ENCODE data around the gene UBD. TPM values are rescaled to one million over a fixed set of nuclear protein-coding genes. Genes with fewer than 3 reads are reported as not detected.

The UBD gene
- not detected for total RNA-seq

DNA sequence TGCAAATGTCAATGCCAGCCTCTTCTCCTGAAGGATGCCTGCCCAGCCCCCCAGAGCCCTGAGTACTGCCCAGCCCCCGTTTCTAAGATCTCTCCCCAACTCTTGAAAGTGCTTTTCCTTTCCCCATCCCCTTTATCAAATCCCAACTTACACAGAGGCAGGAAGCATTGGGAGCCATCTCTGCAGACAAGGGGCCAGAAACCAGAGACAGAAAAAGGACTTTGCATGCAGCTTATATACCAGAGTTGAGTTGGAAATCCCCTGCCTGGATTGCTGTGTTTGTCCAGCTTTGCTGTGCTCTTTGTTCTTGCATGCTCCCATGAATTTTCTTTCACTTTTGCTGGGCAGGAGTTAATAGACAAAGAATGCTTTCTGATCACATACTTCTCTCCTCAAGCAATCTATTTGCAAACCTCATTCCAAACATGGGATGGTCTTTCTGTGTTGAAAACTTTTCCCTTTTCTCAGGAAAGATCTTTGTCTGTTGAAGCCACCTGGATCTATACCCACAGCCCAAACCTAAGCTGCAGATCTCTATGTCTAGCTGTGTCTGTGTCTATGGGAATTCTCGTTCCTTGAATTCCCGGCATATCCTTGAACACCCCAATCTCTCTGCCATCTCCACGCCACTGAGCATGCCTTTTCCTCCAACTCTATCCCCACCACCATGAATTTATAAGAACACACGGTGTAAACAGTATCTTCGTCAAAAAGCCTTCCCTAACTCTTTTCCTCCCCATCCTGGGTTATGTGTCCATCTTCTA is at the start of gene UBD:
Gene UBD, minus strand, starts transcription at position 209 of the 764 bp plus-strand sequence. Its CDS starts 31 bp downstream, at position 178.
- Histone ChIP-seq H3K27ac (no peak within 1 kb of the TSS), H3K4me3 (no peak within 1 kb of the TSS), H3K4me1 (no peaks in the 10 kb centered on the region), H3K9me3 (no peaks in the 10 kb centered on the region), H3K36me3 (no peaks in the 10 kb centered on the region), H3K27me3 (no peaks in the 10 kb centered on the region)
- no peak for DNase-seq (ENCODE audit: low spot score in 2 of 2)
- TF ChIP-seq, protein P1, sequence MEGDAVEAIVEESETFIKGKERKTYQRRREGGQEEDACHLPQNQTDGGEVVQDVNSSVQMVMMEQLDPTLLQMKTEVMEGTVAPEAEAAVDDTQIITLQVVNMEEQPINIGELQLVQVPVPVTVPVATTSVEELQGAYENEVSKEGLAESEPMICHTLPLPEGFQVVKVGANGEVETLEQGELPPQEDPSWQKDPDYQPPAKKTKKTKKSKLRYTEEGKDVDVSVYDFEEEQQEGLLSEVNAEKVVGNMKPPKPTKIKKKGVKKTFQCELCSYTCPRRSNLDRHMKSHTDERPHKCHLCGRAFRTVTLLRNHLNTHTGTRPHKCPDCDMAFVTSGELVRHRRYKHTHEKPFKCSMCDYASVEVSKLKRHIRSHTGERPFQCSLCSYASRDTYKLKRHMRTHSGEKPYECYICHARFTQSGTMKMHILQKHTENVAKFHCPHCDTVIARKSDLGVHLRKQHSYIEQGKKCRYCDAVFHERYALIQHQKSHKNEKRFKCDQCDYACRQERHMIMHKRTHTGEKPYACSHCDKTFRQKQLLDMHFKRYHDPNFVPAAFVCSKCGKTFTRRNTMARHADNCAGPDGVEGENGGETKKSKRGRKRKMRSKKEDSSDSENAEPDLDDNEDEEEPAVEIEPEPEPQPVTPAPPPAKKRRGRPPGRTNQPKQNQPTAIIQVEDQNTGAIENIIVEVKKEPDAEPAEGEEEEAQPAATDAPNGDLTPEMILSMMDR (IDR thresholded peaks at IDR 0.05), result no peak
- intact Hi-C loops (cut with DNase I), result no loop called here

DNA sequence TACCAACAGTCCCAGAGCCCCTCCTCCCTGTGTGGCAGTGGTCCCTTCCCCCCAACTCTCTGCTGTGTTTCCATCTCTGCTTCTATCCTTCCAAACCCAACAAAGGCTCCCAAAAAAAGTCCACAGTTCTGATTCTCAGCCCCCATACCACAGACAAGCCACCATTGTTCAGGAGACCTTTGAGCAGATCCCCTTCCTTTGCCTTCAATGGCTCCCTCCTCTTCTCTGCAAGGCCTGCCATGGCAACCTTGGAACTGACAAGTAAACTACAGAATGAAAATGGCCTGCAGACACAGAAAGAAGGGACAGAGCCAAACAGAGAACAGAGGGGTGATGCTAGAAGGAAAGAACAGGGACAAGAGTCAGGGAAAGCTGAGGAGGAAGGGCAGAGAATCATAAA is 48.6 kb upstream of the UBD start:
- Histone ChIP-seq H3K27ac (no peak overlapping the region), H3K36me3 (peaks cover 88 to 93% of the 10 kb centered on the region in 2 donors), H3K4me1 (no peaks in the 10 kb centered on the region), H3K9me3 (no peaks in the 10 kb centered on the region), H3K4me3 (no peak overlapping the region), H3K27me3 (no peaks in the 10 kb centered on the region)
- TF ChIP-seq, protein P1 (IDR thresholded peaks at IDR 0.05), result no peak
- intact Hi-C loops (cut with DNase I), result no loop called here
- DNase-seq (ENCODE audit: low spot score in 2 of 2), result no peak

DNA sequence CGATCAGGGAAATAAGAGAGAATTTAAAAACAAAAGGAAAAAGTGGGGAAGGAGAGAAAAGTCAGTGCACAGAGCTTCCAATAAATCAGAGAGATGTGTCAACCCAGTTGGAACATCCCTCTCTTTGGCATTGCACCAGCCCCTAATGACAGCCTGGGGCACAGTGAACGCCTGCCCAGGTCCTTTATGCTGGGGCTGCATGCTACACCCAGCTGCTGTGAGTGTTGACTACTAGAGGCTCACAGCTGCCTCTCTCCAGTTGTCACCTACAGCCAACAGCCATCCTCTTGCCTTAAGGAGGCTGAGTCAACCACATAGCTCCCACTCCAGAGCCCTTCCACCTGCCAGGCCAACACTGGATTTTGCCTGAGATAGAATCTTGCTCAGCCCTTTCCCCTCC is 44.4 kb upstream of the UBD start:
- H3K4me3 ChIP-seq, result no peak overlapping the region
- peaks cover 57 to 61% of the 10 kb centered on the region in 2 donors for H3K36me3 ChIP-seq
- H3K4me1 ChIP-seq, result no peaks in the 10 kb centered on the region
- intact Hi-C loops (cut with DNase I), result no loop called here
- no peak for DNase-seq (ENCODE audit: low spot score in 2 of 2)
- no peaks in the 10 kb centered on the region for H3K27me3 ChIP-seq
- TF ChIP-seq, protein P1 (IDR thresholded peaks at IDR 0.05), result no peak
- no peak overlapping the region for H3K27ac ChIP-seq
- no peaks in the 10 kb centered on the region for H3K9me3 ChIP-seq

DNA sequence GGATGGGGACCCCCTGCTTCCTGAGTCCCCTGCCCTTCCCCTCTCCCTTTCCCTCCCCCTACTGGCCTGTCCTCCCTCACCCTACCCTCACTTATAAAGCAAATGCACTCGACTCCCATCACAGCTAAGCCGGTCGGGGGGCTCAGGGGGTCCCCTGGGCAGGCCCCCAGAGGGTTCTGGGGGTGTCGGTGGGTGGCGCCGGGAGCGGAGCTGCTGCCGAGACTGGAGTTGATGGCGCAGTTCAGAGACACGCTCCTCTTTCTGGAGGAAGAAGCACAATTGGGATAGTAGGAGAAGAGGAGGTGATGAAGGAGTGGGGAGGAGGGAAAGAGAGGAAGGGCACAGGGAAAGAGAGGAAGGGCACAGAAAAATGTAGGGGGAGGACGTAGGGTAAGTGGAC is 43.9 kb upstream of the UBD start:
- no peak for DNase-seq (ENCODE audit: low spot score in 2 of 2)

DNA sequence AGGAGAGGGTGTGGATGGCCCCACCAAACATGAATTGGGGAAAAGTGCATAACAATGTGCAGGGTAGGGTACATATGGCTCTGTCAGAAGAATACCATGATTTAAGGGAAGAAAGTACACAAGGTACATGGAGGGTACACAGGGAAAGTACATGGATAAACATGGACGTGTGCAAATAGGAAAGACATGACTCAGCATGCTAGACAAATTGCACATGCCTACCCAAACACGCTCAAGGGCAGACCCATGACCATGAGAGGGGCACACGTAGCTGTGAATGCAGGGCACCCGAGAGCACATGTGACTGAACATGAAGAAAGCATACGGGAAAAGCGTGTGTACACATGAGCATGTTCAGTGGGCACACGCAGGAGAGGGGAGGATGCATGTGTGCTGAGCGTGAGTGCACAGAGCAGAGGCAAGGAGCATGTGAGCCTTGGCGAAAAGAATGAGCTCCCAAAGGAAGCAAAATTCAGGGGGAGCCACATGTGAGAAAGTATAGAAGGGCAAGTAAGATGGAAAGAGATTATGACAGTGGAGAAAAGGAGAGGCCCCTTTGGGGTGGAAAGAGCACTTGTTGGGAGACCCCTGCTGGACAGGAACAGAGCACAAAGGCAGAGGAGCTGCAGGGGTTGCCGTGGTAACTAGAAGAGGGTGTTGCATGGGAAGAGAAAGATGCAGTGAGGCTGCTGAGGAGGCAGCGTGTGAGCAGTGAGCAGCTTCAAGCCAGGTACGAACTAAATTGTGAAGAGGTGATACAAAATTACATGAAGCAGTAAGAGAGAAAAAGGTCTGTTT is 43.2 kb upstream of the UBD start:
- no peak overlapping the region for H3K4me3 ChIP-seq

More for the DNA sequence above, 43.9 kb upstream of the UBD start:
- Histone ChIP-seq H3K27me3 (no peaks in the 10 kb centered on the region), H3K36me3 (peaks cover 52 to 57% of the 10 kb centered on the region in 2 donors), H3K27ac (no peak overlapping the region), H3K9me3 (no peaks in the 10 kb centered on the region), H3K4me1 (no peaks in the 10 kb centered on the region), H3K4me3 (no peak overlapping the region)
- intact Hi-C loops (cut with DNase I), result no loop called here
- TF ChIP-seq, protein P1 (IDR thresholded peaks at IDR 0.05), result no peak

More for the DNA sequence above, 43.2 kb upstream of the UBD start:
- peaks cover 45 to 50% of the 10 kb centered on the region in 2 donors for H3K36me3 ChIP-seq
- H3K27me3 ChIP-seq, result no peaks in the 10 kb centered on the region
- H3K27ac ChIP-seq, result no peak overlapping the region
- TF ChIP-seq, protein P1 (IDR thresholded peaks at IDR 0.05), result no peak
- intact Hi-C loops (cut with DNase I), result no loop called here
- no peaks in the 10 kb centered on the region for H3K9me3 ChIP-seq
- no peaks in the 10 kb centered on the region for H3K4me1 ChIP-seq
- no peak for DNase-seq (ENCODE audit: low spot score in 2 of 2)

All from ascending aorta (tissue), 2 donors.